ENCODE data around the gene ZFYVE27.

The ZFYVE27 gene

GRCh38 chr10:97785731-97786130 lies 48.8 kb downstream of the ZFYVE27 start:
- 90% methylated on average over 9 of the region's 9 CpGs for WGBS
- H3K27ac ChIP-seq (ENCODE audit: low read depth, low read length), result no peak overlapping the region
- H3K27me3 ChIP-seq (ENCODE audit: insufficient read depth, low read length), result no peaks in the 10 kb centered on the region
- H3K9me3 ChIP-seq (ENCODE audit: insufficient read depth, low read depth, low read length), result no peaks in the 10 kb centered on the region
- no peak overlapping the region for H3K4me3 ChIP-seq (ENCODE audit: low read length)
- no peaks in the 10 kb centered on the region for H3K36me3 ChIP-seq (ENCODE audit: insufficient read depth, low read length)
- peaks cover 14% of the 10 kb centered on the region for H3K4me1 ChIP-seq (ENCODE audit: insufficient read depth, low read length)
- H3K9ac ChIP-seq (ENCODE audit: low read depth, low read length), result no peak overlapping the region

GRCh38 chr10:97788552-97789442 lies 51.9 kb downstream of the ZFYVE27 start:
- Histone ChIP-seq H3K27ac (ENCODE audit: low read depth, low read length) (no peak overlapping the region), H3K27me3 (ENCODE audit: insufficient read depth, low read length) (no peaks in the 10 kb centered on the region), H3K9ac (ENCODE audit: low read depth, low read length) (no peak overlapping the region), H3K4me1 (ENCODE audit: insufficient read depth, low read length) (no peaks in the 10 kb centered on the region), H3K9me3 (ENCODE audit: insufficient read depth, low read depth, low read length) (no peaks in the 10 kb centered on the region), H3K4me3 (ENCODE audit: low read length) (no peak overlapping the region), H3K36me3 (ENCODE audit: insufficient read depth, low read length) (no peaks in the 10 kb centered on the region)
- 68% methylated on average over 21 of the region's 22 CpGs for WGBS

GRCh38 chr10:97789770-97790397 lies 53.0 kb downstream of the ZFYVE27 start:
- H3K36me3 ChIP-seq (ENCODE audit: insufficient read depth, low read length), result no peaks in the 10 kb centered on the region

GRCh38 chr10:97791824-97792721 lies 55.1 kb downstream of the ZFYVE27 start:
- Histone ChIP-seq H3K36me3 (ENCODE audit: insufficient read depth, low read length) (no peaks in the 10 kb centered on the region), H3K4me3 (ENCODE audit: low read length) (no peak overlapping the region), H3K4me1 (ENCODE audit: insufficient read depth, low read length) (no peaks in the 10 kb centered on the region), H3K9me3 (ENCODE audit: insufficient read depth, low read depth, low read length) (no peaks in the 10 kb centered on the region), H3K27me3 (ENCODE audit: insufficient read depth, low read length) (no peaks in the 10 kb centered on the region), H3K9ac (ENCODE audit: low read depth, low read length) (no peak overlapping the region), H3K27ac (ENCODE audit: low read depth, low read length) (no peak overlapping the region)
- WGBS, result 42% methylated on average over 13 of the region's 13 CpGs

More at GRCh38 chr10:97789770-97790397, 53.0 kb downstream of the ZFYVE27 start:
- Histone ChIP-seq H3K9me3 (ENCODE audit: insufficient read depth, low read depth, low read length) (no peaks in the 10 kb centered on the region), H3K27me3 (ENCODE audit: insufficient read depth, low read length) (no peaks in the 10 kb centered on the region), H3K9ac (ENCODE audit: low read depth, low read length) (no peak overlapping the region), H3K4me3 (ENCODE audit: low read length) (no peak overlapping the region), H3K27ac (ENCODE audit: low read depth, low read length) (no peak overlapping the region), H3K4me1 (ENCODE audit: insufficient read depth, low read length) (no peaks in the 10 kb centered on the region)
- 91% methylated on average over 6 of the region's 6 CpGs for WGBS

- 40% methylated on average over 3 of the region's 4 CpGs for WGBS
- Histone ChIP-seq H3K27me3 (ENCODE audit: insufficient read depth, low read length) (no peaks in the 10 kb centered on the region), H3K9ac (ENCODE audit: low read depth, low read length) (no peak overlapping the region), H3K9me3 (ENCODE audit: insufficient read depth, low read depth, low read length) (peaks cover 11% of the 10 kb centered on the region; the same call in 1 of the 2 replicates), H3K4me1 (ENCODE audit: insufficient read depth, low read length) (no peaks in the 10 kb centered on the region), H3K36me3 (ENCODE audit: insufficient read depth, low read length) (no peaks in the 10 kb centered on the region), H3K27ac (ENCODE audit: low read depth, low read length) (no peak overlapping the region), H3K4me3 (ENCODE audit: low read length) (no peak overlapping the region)
These were observed 59.0 kb downstream of the ZFYVE27 start for GRCh38 chr10:97795886-97796285.

- no peaks in the 10 kb centered on the region for H3K4me1 ChIP-seq (ENCODE audit: insufficient read depth, low read length)
- H3K27me3 ChIP-seq (ENCODE audit: insufficient read depth, low read length), result no peaks in the 10 kb centered on the region
- H3K9me3 ChIP-seq (ENCODE audit: insufficient read depth, low read depth, low read length), result peaks cover 11% of the 10 kb centered on the region; the same call in 1 of the 2 replicates
- H3K27ac ChIP-seq (ENCODE audit: low read depth, low read length), result no peak overlapping the region
- WGBS, result 89% methylated on average over 3 of the region's 3 CpGs
- no peak overlapping the region for H3K9ac ChIP-seq (ENCODE audit: low read depth, low read length)
- no peaks in the 10 kb centered on the region for H3K36me3 ChIP-seq (ENCODE audit: insufficient read depth, low read length)
- H3K4me3 ChIP-seq (ENCODE audit: low read length), result no peak overlapping the region
These were observed 59.7 kb downstream of the ZFYVE27 start for GRCh38 chr10:97796651-97797050.

- H3K27me3 ChIP-seq (ENCODE audit: insufficient read depth, low read length), result no peaks in the 10 kb centered on the region
- peaks cover 11% of the 10 kb centered on the region; the same call in 1 of the 2 replicates for H3K9me3 ChIP-seq (ENCODE audit: insufficient read depth, low read depth, low read length)
- no peak overlapping the region for H3K9ac ChIP-seq (ENCODE audit: low read depth, low read length)
- no peak overlapping the region for H3K4me3 ChIP-seq (ENCODE audit: low read length)
- WGBS, result 67% methylated on average over 1 of the region's 1 CpG
- no peaks in the 10 kb centered on the region for H3K4me1 ChIP-seq (ENCODE audit: insufficient read depth, low read length)
- no peak overlapping the region for H3K27ac ChIP-seq (ENCODE audit: low read depth, low read length)
- no peaks in the 10 kb centered on the region for H3K36me3 ChIP-seq (ENCODE audit: insufficient read depth, low read length)
These were observed 62.2 kb downstream of the ZFYVE27 start for GRCh38 chr10:97798958-97799610.

GRCh38 chr10:97800474-97800873 lies 63.5 kb downstream of the ZFYVE27 start:
- H3K36me3 ChIP-seq (ENCODE audit: insufficient read depth, low read length), result no peaks in the 10 kb centered on the region
- H3K27me3 ChIP-seq (ENCODE audit: insufficient read depth, low read length), result no peaks in the 10 kb centered on the region
- H3K9me3 ChIP-seq (ENCODE audit: insufficient read depth, low read depth, low read length), result peaks cover 11% of the 10 kb centered on the region; the same call in 1 of the 2 replicates
- H3K27ac ChIP-seq (ENCODE audit: low read depth, low read length), result no peak overlapping the region
- WGBS, result 94% methylated on average over 9 of the region's 9 CpGs
- H3K9ac ChIP-seq (ENCODE audit: low read depth, low read length), result no peak overlapping the region
- no peak overlapping the region for H3K4me3 ChIP-seq (ENCODE audit: low read length)
- H3K4me1 ChIP-seq (ENCODE audit: insufficient read depth, low read length), result peaks cover 4% of the 10 kb centered on the region; the same call in 1 of the 2 replicates

GRCh38 chr10:97801422-97801821 lies 64.5 kb downstream of the ZFYVE27 start:
- Histone ChIP-seq H3K9me3 (ENCODE audit: insufficient read depth, low read depth, low read length) (peaks cover 11% of the 10 kb centered on the region; the same call in 1 of the 2 replicates), H3K4me1 (ENCODE audit: insufficient read depth, low read length) (peaks cover 13% of the 10 kb centered on the region), H3K27ac (ENCODE audit: low read depth, low read length) (no peak overlapping the region), H3K9ac (ENCODE audit: low read depth, low read length) (no peak overlapping the region), H3K36me3 (ENCODE audit: insufficient read depth, low read length) (no peaks in the 10 kb centered on the region), H3K27me3 (ENCODE audit: insufficient read depth, low read length) (no peaks in the 10 kb centered on the region), H3K4me3 (ENCODE audit: low read length) (no peak overlapping the region)
- 92% methylated on average over 5 of the region's 5 CpGs for WGBS

GRCh38 chr10:97805096-97805884 lies 68.4 kb downstream of the ZFYVE27 start:
- no peaks in the 10 kb centered on the region for H3K36me3 ChIP-seq (ENCODE audit: insufficient read depth, low read length)
- H3K9me3 ChIP-seq (ENCODE audit: insufficient read depth, low read depth, low read length), result no peaks in the 10 kb centered on the region
- H3K27ac ChIP-seq (ENCODE audit: low read depth, low read length), result no peak overlapping the region
- peaks cover 13% of the 10 kb centered on the region for H3K4me1 ChIP-seq (ENCODE audit: insufficient read depth, low read length)
- H3K27me3 ChIP-seq (ENCODE audit: insufficient read depth, low read length), result no peaks in the 10 kb centered on the region
- no peak overlapping the region for H3K4me3 ChIP-seq (ENCODE audit: low read length)
- WGBS, result 51% methylated on average over 12 of the region's 12 CpGs
- no peak overlapping the region for H3K9ac ChIP-seq (ENCODE audit: low read depth, low read length)
